Right lobe of liver (tissue), 4 donors: ENCODE results near the gene OGT.

ENCODE experiments used
- CTCF ChIP-seq, 4 donors: fragments of 200-600 bp in 3 of 4; fragments of 450-650 bp in 1 of 4; IDR thresholded peaks; one replicate each; pipeline versions ENCODE4 v1.5.1 to v1.8.0; 2016 to 2022; ENCODE audit warnings: antibody characterized with exemption in 4 of 4, mild to moderate bottlenecking in 2 of 4
- POLR2A ChIP-seq: fragments of 450-650 bp; IDR thresholded peaks from one replicate; pipeline ENCODE4 v1.6.1; 2017; ENCODE audit warnings: antibody characterized with exemption, mild to moderate bottlenecking
- donor health status: DM: no; HTN: no; CAD: no.
- donor health status: DM: no; HTN: no; CAD: no.
- donor health status: DM: no; HTN: yes; CAD: no.

- TF ChIP-seq POLR2A (no peak), CTCF (IDR thresholded peaks at IDR 0.05) (no peak)
These were observed 84.8 kb downstream of the OGT start for GRCh38 chrX:71617742-71618141.
